Hepatocyte (in vitro differentiated cells): ENCODE measurements around the gene CLASRP. TPM values are rescaled to one million over a fixed set of nuclear protein-coding genes. Genes with fewer than 3 reads are reported as not detected.

Experiments used
- DNase-seq: peaks from one replicate; pipeline ENCODE4 v3.0.0-alpha.2; 2016; ENCODE audit warnings: low spot score
- H2AFZ ChIP-seq: fragments of 200-600 bp; sonication (generic); 2 replicates; pipeline ENCODE4 v1.6.0; 2016; ENCODE audit warnings: antibody characterized with exemption, mild to moderate bottlenecking
- H3K27ac ChIP-seq: fragments of 200-600 bp; sonication (generic); 2 replicates; pipeline ENCODE4 v1.5.1; 2016; ENCODE audit warnings: mild to moderate bottlenecking
- H3K27me3 ChIP-seq: fragments of 200-600 bp; sonication (generic); 2 replicates; pipeline ENCODE4 v1.6.1; 2016
- H3K36me3 ChIP-seq: fragments of 200-600 bp; sonication (generic); replicated peaks from 2 replicates; pipeline ENCODE4 v1.5.1; 2016; ENCODE audit warnings: low read depth; ENCODE audit not compliant: insufficient read depth
- H3K4me1 ChIP-seq: fragments of 200-600 bp; sonication (generic); 2 replicates; pipeline ENCODE4 v1.5.1; 2016; ENCODE audit warnings: mild to moderate bottlenecking, moderate library complexity; ENCODE audit not compliant: insufficient read depth
- H3K4me2 ChIP-seq: fragments of 200-600 bp; sonication (generic); 2 replicates; pipeline ENCODE4 v1.6.0; 2016
- H3K4me3 ChIP-seq: fragments of 200-600 bp; sonication (generic); 2 replicates; pipeline ENCODE4 v1.5.1; 2016; ENCODE audit warnings: mild to moderate bottlenecking
- H3K79me2 ChIP-seq: fragments of 200-600 bp; sonication (generic); 2 replicates; pipeline ENCODE4 v1.6.0; 2017; ENCODE audit warnings: mild to moderate bottlenecking
- H3K9me2 ChIP-seq: fragments of 200-600 bp; sonication (generic); replicated peaks from 2 replicates; pipeline ENCODE4 v1.6.0; 2017; ENCODE audit warnings: mild to moderate bottlenecking; ENCODE audit not compliant: insufficient read depth
- H3K9me3 ChIP-seq: fragments of 200-600 bp; sonication (generic); 2 replicates; pipeline ENCODE4 v1.5.1; 2016; ENCODE audit warnings: low read depth, mild to moderate bottlenecking
- H4K20me1 ChIP-seq: fragments of 200-600 bp; sonication (generic); 2 replicates; pipeline ENCODE4 v1.6.0; 2016; ENCODE audit warnings: mild to moderate bottlenecking; ENCODE audit not compliant: insufficient read depth, poor library complexity, severe bottlenecking
- CTCF ChIP-seq: fragments of 200-600 bp; sonication (generic); IDR thresholded peaks from 2 replicates; pipeline ENCODE4 v1.5.1; 2016; ENCODE audit warnings: antibody characterized with exemption, mild to moderate bottlenecking; ENCODE audit not compliant: poor library complexity
- EZH2 ChIP-seq: fragments of 200-600 bp; sonication (generic); IDR thresholded peaks from 2 replicates; pipeline ENCODE4 v1.6.1; 2016; ENCODE audit warnings: antibody characterized with exemption, mild to moderate bottlenecking, borderline replicate concordance
- EZH2phosphoT487 ChIP-seq: fragments of 200-600 bp; sonication (generic); IDR thresholded peaks from one replicate; pipeline ENCODE4 v1.6.1; 2018; ENCODE audit warnings: antibody characterized with exemption, mild to moderate bottlenecking, low read depth, moderate library complexity; ENCODE audit not compliant: unreplicated experiment, severe bottlenecking
- WGBS: methylation state at CpG from one replicate; pipeline ENCODE4 v1.1.6; 2016; ENCODE audit warnings: low lambda C conversion rate; ENCODE audit errors: missing lambda C conversion rate; 5-methylcytosine and 5-hydroxymethylcytosine counted together
- polyA plus RNA-seq: library from polyadenylated mRNA; unstranded; fragments of >200 nt; fragmentation: Nextera tagmentation; extraction: Ambion mirVana; gene quantifications from 2 replicates; pipeline ENCODE4 v1.2.1, GENCODE V29; 2016
- total RNA-seq: library from RNA; depleted of rRNA; stranded (reverse); fragments of >200 nt; gene quantifications from 2 replicates; pipeline ENCODE4 v1.2.3, GENCODE V29; 2014

Gene CLASRP
- total and polyA plus RNA-seq, 2 experiments from 2014 or later = 45.8 to 56.2 TPM

- Histone ChIP-seq H3K36me3 (no peaks in the 10 kb centered on the region), H3K27ac (no peak overlapping the region), H3K9me2 (no peaks in the 10 kb centered on the region), H3K27me3 (no peaks in the 10 kb centered on the region), H3K79me2 (peaks cover 92% of the 10 kb centered on the region), H3K4me1 (peaks cover 10% of the 10 kb centered on the region), H4K20me1 (peaks cover 67% of the 10 kb centered on the region), H3K4me2 (no peak overlapping the region), H3K9me3 (no peaks in the 10 kb centered on the region), H3K4me3 (no peak overlapping the region), H2AFZ (no peak overlapping the region)
- 88% methylated on average over 8 of the region's 8 CpGs for WGBS
- TF ChIP-seq EZH2 (no peak), CTCF (no peak), EZH2phosphoT487 (no peak)
- no peak for DNase-seq
Observed at GRCh38 chr19:45049073-45049736, 10.4 kb downstream of the CLASRP start.

GRCh38 chr19:45050036-45050435 is 11.2 kb downstream of the CLASRP start:
- Histone ChIP-seq H3K9me3 (no peaks in the 10 kb centered on the region), H2AFZ (no peak overlapping the region), H3K36me3 (no peaks in the 10 kb centered on the region), H3K27me3 (no peaks in the 10 kb centered on the region), H3K4me3 (no peak overlapping the region), H3K27ac (no peak overlapping the region), H4K20me1 (peaks cover 59% of the 10 kb centered on the region), H3K4me1 (peaks cover 10% of the 10 kb centered on the region), H3K4me2 (no peak overlapping the region), H3K9me2 (no peaks in the 10 kb centered on the region), H3K79me2 (peaks cover 87% of the 10 kb centered on the region)
- TF ChIP-seq CTCF = no peak
- no peak for TF ChIP-seq EZH2phosphoT487
- no peak for TF ChIP-seq EZH2
- DNase-seq = no peak
- 87% methylated on average over 6 of the region's 6 CpGs for whole genome bisulfite sequencing

GRCh38 chr19:45051929-45052579 is 13.2 kb downstream of the CLASRP start:
- Histone ChIP-seq H2AFZ (no peak overlapping the region), H3K27ac (peak overlapping the region; percentile 40), H4K20me1 (peaks cover 42% of the 10 kb centered on the region), H3K36me3 (no peaks in the 10 kb centered on the region), H3K79me2 (peaks cover 70% of the 10 kb centered on the region), H3K9me3 (no peaks in the 10 kb centered on the region), H3K9me2 (no peaks in the 10 kb centered on the region), H3K27me3 (no peaks in the 10 kb centered on the region), H3K4me2 (peak overlapping the region; percentile 12), H3K4me1 (peaks cover under 1% of the 10 kb centered on the region), H3K4me3 (no peak overlapping the region)
- WGBS = 75% methylated on average over 9 of the region's 9 CpGs
- peak; percentile 34 for DNase-seq
- TF ChIP-seq EZH2 (no peak), CTCF (no peak), EZH2phosphoT487 (no peak)
